NCI-H2196 (cell line): ENCODE measurements around the gene RBMS3.

Experiments
- DNase-seq: peaks from one replicate; lab custom pipeline; 2025; ENCODE audit not compliant: unreplicated experiment; lab: John Stamatoyannopoulos, UW

RBMS3 gene

DNA sequence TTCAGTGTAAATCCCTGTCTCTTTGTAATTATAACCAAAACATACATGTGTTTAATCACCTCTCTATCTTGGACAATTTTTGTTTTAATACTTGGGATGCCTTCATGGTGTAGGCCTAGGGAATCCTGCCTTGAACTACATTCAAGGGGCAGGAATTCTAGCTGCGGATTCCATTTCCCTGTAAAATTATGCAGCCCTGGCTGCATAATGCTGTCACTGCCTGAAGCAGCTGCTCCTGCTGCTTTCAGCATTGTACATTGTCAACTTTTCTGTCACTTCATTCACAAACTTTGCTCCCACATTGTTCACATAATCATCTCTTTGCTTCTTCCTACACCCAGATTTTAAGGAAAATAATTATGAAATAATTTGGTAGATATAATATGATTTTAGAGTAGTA is 638.7 kb downstream of the RBMS3 start:
- no peak for DNase-seq

DNA sequence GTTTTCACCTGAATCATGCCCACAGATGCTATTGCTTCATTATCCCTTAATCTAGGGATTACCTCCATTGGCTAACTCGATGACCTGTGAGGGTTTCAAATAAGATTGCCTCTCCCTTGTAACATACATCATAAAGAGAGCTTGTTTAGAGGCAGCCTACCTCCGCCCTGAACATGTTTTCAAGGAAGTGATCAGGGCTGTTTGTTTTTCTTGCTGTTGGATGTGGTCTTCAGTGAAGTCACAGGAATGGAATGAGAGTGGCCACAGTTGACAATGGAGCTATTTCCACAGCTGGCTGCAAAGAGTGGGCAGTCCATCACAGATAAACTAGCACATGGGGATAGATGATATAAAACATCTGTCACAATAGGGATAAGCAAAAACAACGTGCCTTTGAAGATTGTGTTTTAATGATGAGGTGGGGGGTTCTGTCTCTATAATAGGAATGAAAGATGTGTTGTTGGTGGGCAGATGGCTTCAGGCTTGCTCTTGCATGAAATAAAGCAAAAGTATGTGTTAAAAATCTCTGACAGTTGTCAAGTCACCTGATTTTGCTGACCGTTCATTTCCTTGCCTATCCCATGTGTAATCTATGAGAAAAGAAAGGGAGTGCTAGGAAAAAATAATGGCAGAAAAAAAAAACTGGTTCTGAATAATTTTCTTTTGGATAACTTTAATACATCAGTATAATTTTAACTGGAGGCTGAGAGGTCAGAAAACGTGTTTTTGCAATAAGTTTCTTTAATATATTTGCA is 642.3 kb downstream of the RBMS3 start:
- no peak for DNase-seq

DNA sequence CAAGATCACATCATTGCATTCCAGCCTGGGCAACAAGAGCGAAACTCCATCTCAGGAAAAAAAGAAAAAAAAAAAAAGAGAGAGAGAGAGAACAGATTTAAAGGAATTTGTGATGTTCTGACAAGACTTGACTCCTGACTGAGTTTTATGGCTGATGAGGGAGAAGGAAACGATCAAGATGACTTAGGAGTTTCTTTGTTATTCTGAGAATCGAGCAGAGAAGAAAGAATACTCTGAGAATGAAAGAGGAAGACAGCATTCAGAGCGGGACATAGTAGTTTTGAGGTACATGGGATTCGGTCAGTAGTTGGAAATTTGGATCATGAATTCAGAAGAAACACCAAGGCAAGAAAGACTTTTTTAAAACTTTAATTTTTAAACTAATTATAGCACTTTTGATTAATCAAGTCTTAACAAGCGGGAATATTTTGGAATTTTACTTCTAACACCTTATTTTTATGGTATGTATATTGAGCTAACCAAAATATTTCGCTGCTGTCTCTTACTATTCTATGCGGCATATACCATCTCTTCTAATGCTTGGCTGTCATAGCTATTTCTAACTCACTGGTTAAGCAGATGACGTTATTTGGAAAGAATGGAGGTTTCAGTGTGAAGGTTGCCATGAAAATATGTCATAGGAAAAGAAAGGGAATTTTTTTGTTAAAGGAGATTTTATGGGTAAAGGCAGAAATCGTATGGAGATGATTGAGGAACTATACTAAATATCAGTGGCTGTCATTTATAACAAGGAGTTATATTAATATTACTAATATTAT is 644.1 kb downstream of the RBMS3 start:
- no peak for DNase-seq

DNA sequence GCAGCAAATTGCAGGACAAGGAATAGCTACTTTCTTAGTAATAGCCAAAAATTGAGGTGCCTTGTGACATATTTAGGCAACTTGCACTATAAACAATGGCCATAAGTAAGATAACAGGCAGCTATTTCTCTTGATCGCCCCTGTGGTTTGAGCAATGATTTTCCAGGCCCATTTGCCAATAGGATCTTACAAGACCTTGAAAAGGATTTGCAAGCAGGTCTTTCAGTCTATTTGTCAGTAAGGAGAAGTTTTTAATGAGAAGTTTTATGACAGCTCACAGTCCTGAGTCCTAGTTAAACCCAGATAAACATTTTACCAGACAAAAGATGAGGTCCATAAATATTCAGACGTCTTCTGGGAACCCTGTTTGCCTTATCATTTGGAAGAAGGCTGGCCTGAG is 645.5 kb downstream of the RBMS3 start:
- no peak for DNase-seq

DNA sequence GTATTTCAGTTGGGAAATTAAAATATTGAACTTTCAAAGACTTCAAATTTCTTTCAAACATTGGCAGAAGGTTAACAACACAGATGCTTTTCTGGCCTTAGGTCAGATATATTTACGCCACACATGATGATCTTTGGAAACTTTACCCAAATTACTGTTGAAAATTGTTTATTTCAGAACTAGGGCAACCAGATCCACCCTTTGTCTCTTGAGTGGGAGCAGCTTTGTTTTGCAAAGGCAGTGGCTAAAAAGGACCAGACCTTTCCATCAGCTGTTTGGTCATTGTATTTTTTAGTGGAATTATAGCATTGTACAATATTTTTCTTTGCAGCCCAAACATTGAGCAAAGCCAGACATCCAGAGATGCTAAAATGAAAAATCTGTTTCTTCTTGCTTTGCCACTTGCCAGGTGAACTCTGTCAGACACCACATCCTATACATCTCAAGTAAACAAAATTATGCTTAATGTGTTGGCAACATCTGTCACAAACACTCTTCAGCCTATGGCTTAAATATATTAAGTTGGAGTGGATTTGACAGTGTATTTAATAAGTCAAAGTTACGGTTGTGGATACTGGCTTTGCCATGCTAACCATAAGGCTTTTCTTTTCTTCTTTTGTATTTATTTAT is 651.9 kb downstream of the RBMS3 start:
- no peak for DNase-seq

DNA sequence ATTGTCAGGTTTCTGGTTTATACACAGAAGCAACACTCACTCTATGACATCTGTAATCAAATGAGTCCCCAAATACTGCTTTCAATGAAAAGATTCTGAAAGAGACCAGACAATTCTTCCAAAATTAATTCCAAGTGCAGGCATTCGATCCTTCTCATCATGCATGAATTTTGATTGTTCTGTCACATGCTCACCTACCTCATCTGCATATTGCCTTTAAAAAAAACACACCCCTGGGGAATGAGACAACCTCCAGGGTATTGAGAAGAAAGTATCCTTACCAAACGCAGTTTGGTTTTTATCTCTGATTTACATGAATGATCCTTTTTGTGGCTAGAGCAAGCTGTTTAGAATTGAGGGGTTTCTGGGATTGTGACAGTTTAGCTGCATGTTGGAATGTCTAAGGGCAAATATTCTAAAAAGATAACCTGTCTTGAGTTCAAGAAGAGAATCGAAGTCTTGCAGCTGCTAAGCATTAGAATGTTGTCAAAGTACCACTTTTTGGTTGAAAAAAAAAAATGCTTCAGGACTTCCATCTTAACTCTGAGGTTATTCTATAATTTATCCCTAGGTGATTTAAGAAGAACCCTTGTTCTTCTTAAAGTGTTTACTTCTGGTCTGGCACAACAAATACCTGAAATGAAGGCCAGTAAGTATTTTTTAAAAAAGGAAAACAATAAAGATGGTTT is 653.1 kb downstream of the RBMS3 start:
- no peak for DNase-seq

DNA sequence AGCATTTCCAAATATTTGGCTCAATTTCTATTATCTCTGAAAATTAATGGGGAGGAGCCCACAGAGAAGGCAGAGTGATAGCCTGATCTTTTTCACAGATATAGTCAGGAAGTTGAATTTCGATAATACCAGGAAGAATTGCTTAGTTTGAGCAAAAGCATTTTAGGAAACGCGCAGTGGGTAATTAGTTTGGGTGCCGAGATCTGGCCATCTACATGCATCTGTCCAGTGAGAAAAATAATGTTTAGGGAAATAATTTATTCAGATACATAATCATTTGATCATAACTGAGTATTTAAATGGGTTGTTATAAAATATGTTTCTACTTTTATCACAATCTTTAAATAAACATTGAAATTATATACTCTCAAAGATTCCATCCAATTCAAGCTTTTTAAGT is 653.9 kb downstream of the RBMS3 start:
- no peak for DNase-seq

DNA sequence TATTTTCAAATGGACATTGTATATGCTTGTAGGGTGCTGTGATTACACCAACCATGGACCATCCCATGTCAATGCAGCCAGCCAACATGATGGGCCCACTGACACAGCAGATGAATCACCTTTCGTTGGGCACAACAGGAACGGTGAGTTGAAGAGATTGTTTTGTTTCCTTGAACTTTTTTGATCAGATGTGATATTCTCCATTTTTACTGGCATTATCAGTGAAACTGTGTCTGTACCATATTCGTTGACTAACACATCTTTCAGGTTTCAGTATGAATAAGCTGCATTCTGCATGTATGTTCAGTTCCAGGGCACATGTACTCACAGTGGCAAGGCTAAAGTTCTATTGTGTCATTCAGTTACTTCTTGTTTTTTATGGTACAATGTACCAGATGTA is 655.2 kb downstream of the RBMS3 start:
- DNase-seq: no peak

DNA sequence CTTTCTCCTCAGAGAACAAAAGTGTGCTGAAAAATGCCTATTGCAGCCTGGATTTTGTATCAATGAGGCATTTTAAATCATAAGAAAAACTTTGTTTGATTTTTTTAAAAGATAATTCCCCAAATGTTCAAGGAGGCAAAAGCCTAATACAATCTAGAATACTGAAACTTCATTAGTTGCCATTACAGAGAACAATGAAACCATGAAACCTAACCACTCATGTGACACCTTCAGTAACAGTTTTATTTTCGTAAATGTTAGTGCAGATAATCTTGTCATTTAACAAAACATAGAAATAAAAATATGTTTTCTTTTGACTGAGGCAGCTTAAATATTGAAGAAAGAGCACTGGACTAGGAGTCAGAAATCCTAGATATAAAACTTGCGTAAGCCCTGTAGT is 655.9 kb downstream of the RBMS3 start:
- DNase-seq: no peak

DNA sequence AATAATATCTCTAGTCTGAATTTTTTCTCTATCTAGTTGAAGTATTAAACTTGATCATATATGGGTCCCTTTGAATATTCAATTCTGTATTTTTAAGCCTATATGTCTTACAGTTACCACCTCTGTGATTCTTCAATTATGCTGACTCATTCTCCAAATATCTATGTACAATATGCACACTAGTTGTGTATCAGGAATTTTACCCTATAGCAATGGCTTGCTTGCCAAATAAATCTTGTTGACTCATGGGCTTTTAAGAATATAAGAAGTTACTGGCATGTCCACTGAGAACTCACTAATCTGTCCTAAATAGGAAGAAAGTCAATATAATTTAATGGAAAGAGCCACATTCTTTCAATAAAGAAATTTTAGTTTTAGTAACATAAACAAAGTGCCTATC is 656.3 kb downstream of the RBMS3 start:
- DNase-seq: no peak

DNA sequence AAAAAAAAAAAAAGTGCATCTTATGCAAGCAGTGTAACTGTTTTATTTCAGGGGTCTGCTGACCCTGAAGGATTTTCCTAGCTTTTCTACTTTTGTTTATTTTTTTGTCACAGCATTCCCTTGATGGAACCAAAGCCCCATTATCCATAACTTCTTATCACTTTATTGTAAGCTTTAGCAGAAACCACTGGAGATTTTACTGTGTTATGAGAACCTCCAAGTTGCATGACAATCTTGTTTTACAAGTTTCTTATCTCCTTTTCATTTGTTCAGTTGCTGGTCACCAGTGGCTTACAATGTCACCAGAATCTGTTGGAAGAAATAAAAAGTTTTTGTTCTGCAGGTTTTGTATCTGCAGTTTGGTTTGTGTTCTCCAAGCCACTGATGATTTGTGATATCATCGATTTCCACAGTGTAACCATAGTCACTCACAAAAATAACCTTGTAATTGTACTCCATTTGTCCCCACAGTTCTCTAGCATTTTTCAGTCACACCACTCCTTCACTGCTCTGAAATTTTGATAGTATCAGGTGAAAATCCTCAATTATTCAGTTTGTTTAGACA is 660.0 kb downstream of the RBMS3 start:
- DNase-seq: no peak

DNA sequence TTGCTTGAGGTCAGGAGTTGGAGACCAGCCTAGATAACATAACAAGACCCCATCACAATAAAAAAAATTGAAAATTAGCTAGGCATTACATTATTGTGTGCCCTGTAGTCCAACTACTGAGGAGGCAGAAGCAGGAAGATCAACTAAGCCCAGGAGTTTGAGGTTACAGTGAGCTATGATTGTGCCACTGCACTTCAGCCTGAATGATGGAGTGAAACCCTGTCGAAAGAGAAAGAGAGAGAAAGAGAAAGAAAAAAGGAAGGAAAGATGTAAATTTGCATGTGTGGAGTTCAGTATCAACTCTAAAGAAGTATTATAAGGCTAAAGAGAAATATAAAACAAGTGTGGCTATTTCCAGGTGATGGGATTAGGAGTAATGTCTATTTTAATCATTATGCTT is 661.4 kb downstream of the RBMS3 start:
- no peak for DNase-seq

DNA sequence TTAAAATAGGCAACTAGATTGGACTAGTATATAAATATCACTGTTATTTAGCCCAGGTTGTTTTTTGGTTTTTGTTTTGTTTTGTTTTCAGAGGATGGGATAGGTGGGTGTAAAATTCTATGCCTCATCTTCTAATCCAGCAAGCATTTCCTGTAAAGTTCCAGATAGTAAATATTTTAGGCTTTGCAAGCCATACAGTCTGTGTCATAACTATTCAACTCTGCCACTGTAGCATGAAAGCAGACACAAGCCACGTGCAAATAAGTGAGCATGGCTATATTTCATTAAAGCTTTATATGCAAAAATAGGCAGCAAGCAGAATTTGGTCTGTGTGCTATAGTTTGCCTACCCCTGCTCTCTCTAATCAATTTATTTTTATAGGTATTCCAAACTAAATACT is 668.3 kb downstream of the RBMS3 start:
- no peak for DNase-seq

DNA sequence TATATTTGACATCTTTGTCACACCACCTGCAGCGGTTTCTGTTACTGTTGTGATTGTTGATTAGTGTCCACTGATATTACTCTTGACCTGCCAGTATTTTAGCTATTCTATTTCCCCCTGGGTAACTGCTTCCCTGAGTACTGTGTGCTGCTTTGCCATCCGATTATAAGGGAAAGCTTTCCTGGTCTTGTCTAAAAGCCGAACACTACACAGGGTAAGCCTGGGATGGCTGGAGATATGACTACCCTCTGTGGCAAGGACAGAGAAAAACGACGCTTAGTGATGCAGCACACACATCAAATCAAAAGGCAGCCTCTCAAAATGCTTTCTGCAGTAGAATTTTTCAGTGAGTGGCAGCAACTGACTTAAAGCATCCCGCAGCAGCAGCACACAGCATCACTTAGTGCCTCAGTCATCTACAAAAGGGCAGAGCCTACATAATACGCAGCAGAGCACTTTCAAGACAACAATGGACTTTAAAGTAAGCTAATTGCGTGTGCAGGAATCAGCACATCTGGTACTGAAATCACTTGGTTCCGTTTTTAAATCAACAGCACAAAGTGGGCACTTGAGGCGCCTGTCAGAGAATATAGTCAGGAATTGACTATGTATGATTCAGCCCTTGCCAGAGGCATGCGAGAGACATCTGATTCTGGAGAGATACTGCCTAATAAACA is 669.2 kb downstream of the RBMS3 start:
- no peak for DNase-seq

DNA sequence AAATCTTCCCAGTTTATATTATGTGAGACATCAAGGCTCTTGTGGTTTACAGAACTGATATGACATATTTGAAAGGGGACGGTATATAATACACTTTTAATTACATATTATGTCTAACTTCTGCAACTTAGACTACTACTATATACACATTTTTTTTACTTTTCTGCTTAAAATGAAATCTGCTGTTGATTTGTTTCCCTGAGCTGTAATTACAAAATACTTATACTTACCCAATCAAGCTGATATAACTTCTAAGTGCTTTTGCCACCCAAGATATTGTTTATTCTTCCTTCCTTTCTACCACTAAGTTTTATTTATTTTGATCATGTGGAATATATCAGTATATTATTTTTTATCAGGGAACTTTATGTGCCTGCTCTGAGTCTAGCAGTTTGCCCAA is 671.6 kb downstream of the RBMS3 start:
- no peak for DNase-seq

DNA sequence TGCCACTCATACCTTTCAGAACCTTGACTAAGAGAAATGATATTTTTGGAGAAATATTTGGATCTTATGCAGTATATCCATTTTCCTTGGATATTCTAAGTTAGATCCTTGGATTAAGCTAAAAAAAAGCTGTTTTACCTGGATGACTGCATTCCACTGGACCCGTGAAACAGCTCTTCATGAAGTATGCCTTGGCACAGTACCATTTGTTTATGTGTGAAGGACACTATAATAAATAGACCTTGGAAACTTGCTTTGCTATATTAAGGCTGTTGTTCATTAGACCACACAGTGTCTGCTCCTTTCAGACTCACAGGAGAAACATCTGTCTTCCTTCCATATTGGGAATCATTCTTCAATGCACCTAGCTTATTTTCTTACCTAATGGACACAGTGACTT is 674.5 kb downstream of the RBMS3 start:
- DNase-seq: no peak

DNA sequence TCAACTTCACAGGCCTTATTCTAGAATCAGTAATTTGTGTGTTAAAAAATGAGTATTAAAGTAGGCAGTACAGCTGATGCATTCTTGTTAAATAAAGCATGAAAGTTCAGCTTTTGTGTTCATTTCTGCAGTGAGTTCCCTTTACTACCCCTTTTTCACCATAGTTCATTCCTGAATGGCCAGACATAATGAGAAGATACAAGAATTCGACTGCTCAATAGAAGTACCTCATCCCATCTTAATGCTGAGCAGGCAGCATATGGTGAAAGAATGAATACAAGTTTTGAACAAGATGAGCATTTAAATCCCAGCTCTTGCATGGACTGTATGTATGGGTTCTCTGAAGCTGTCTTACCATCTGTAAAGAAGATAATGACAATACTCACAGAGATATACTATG is 677.9 kb downstream of the RBMS3 start:
- no peak for DNase-seq

DNA sequence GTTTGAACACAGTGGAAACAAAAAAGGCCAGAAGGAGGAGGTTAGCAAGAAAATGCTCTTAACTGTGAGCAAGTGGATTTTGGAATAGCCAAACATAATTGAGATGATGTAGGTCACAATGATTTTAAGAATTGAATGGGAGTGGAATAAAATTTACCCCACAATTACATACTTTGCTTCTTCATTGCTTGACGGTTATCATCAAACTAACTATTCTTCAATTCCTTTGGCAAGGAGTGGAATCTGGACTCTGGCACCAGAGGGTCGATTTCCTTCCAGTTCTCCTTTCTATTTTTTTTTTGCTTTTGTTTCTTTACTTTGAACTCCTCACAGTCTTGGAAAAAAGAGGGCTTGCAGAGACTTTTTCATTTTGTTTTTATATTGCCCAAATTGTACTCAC is 691.0 kb downstream of the RBMS3 start:
- no peak for DNase-seq

DNA sequence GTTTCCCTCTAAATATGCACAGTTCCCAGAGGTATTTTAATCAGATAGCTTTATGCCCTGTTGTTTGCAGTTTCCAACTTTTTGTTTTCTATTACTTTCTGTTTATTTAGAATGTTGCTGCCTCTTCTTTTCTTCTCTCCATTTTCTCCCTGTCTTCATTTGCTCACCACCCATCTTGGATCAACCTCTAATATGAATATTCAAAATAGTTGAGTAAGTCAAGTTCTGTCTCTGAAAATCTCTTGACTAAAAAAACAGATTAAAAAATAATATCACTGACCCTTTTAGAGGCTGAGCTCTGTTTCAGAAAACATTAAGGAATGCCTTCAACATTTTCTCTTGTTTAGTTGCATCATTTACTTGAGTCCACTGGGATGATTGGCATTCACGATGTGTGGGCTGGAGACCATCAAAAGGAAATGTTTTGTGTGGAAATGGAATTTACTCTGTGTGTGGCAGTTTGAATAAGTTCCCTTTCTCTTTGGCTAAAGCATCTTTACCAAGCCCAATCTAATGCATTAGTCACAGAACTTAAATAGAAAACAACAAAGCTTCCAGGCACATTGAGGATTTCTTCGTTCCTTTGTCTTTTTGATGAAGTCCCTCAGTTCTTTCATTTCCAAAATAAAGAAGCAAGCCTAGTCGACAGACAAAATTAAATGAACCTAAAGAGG is 691.6 kb downstream of the RBMS3 start:
- DNase-seq: no peak

DNA sequence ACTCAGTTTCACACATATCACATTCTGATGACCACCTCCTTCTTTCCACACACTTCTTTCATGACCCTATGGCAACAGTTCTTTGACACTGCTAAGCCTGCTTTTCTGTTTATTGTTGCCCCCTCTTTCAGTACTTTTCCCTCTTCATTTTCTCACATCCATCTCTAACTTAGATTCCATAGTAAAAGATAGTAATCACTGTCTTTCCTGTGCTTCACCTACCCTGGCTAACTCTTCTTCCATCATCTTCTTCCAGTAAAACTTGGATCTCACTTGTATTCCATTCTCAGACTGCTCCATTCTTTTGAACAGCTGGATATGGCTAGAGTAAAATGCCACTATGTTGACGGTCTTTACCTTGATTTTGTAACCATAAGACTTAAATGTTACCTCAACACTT is 692.9 kb downstream of the RBMS3 start:
- no peak for DNase-seq
